Ishikawa (cell line): Measurements from ENCODE around the gene APOBEC3G.

Source experiments
- CEBPB ChIP-seq: IDR thresholded peaks from 2 replicates; pipeline ENCODE4 v1.6.1; 2012
- CREB1 ChIP-seq: IDR thresholded peaks from 2 replicates; pipeline ENCODE4 v1.6.1; 2012; ENCODE audit warnings: low read depth
- EP300 ChIP-seq: IDR thresholded peaks from 2 replicates; pipeline ENCODE4 v1.6.1; 2012; ENCODE audit warnings: borderline replicate concordance
- FOXM1 ChIP-seq: IDR thresholded peaks from 2 replicates; pipeline ENCODE4 v1.6.1; 2012; ENCODE audit warnings: low read depth, borderline replicate concordance
- NFIC ChIP-seq: IDR thresholded peaks from 2 replicates; pipeline ENCODE4 v1.6.1; 2012
- RAD21 ChIP-seq: IDR thresholded peaks from 2 replicates; pipeline ENCODE4 v1.6.1; 2012; ENCODE audit warnings: low read depth
- REST ChIP-seq: IDR thresholded peaks from 2 replicates; pipeline ENCODE4 v1.6.1; 2012; ENCODE audit warnings: low read depth, mild to moderate bottlenecking
- TAF1 ChIP-seq: IDR thresholded peaks from 2 replicates; pipeline ENCODE4 v1.6.1; 2012; ENCODE audit warnings: low read depth, mild to moderate bottlenecking
- TCF12 ChIP-seq: IDR thresholded peaks from 2 replicates; pipeline ENCODE4 v1.6.1; 2012; ENCODE audit warnings: low read depth
- TEAD4 ChIP-seq: IDR thresholded peaks from 2 replicates; pipeline ENCODE4 v1.6.1; 2012
- USF1 ChIP-seq: IDR thresholded peaks from 2 replicates; pipeline ENCODE4 v1.6.1; 2012
- ZBTB7A ChIP-seq: IDR thresholded peaks from 2 replicates; pipeline ENCODE4 v1.6.1; 2012; ENCODE audit warnings: low read depth
- TF ChIP-seq, protein P1 (sequence below): IDR thresholded peaks from 2 replicates; pipeline ENCODE4 v1.6.1; 2012

- TF ChIP-seq USF1 = no peak
- TF ChIP-seq ZBTB7A = no peak
- no peak for TF ChIP-seq CEBPB
- TF ChIP-seq, protein P1, sequence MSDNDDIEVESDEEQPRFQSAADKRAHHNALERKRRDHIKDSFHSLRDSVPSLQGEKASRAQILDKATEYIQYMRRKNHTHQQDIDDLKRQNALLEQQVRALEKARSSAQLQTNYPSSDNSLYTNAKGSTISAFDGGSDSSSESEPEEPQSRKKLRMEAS = no peak
- TF ChIP-seq RAD21 = no peak
- TF ChIP-seq REST = no peak
- TF ChIP-seq TAF1 = no peak
- no peak for TF ChIP-seq EP300
- TF ChIP-seq FOXM1 = no peak
- TF ChIP-seq TEAD4 = no peak
- no peak for TF ChIP-seq NFIC
- TF ChIP-seq CREB1 = no peak
- TF ChIP-seq TCF12 = no peak
Observed at GRCh38 chr22:39129746-39130145, 52.7 kb downstream of the APOBEC3G start.
